Testis (tissue), 3 donors: ENCODE data around the gene CDH4. TPM values are rescaled to one million over a fixed set of nuclear protein-coding genes. Genes with fewer than 3 reads are reported as not detected.
A peak's percentile ranks its signal among the peaks of the same experiment; 100 is the strongest.

ENCODE experiments used
- DNase-seq: peaks from one replicate; pipeline ENCODE4 v3.0.0-alpha.2; 2019
- H3K27ac ChIP-seq, 2 donors: fragments of 200-600 bp; sonication (generic); one replicate each; pipeline ENCODE4 v1.5.1; 2019
- H3K27me3 ChIP-seq: fragments of 200-600 bp; sonication (generic); one replicate; pipeline ENCODE4 v1.5.1; 2019
- H3K36me3 ChIP-seq: fragments of 200-600 bp; sonication (generic); one replicate; pipeline ENCODE4 v1.5.1; 2017; ENCODE audit warnings: low read depth; ENCODE audit errors: missing control alignments
- H3K4me1 ChIP-seq: fragments of 200-600 bp; sonication (generic); one replicate; pipeline ENCODE4 v1.5.1; 2019
- H3K4me3 ChIP-seq, 2 donors: fragments of 200-600 bp; sonication (generic); one replicate each; pipeline ENCODE4 v1.5.1; 2017 to 2019
- H3K9me3 ChIP-seq: fragments of 200-600 bp; sonication (generic); one replicate; pipeline ENCODE4 v1.5.1; 2017
- CTCF ChIP-seq, 3 experiments: fragments of 450-650 bp in 2 of 3; fragments of 200-600 bp in 1 of 3; sonication (generic) in 1 of 3; IDR thresholded peaks; one replicate each; pipeline ENCODE4 v1.5.1; 2016 to 2019; ENCODE audit warnings: antibody characterized with exemption in 3 of 3, mild to moderate bottlenecking in 2 of 3, moderate library complexity in 1 of 3
- POLR2A ChIP-seq: fragments of 450-650 bp; IDR thresholded peaks from one replicate; pipeline ENCODE4 v1.6.1; 2017; ENCODE audit warnings: antibody characterized with exemption, mild to moderate bottlenecking, moderate library complexity
- WGBS, 2 donors: methylation state at CpG; one replicate each; pipeline ENCODE4 v1.1.5; 2018; 5-methylcytosine and 5-hydroxymethylcytosine counted together
- intact Hi-C: fragments of 100-400 bp; cut with DNase I; formaldehyde crosslinking; loops from one replicate; pipeline ENCODE4 v1.15.1; 2023; ENCODE audit warnings: low total_unique reads
- polyA plus RNA-seq: library from polyadenylated mRNA; stranded (reverse); fragments of 350-450 nt; fragmentation: Illumina TruSeq; extraction: RNeasy Lipid Tissue Mini Kit (QIAGEN cat#74804); gene quantifications from one replicate; pipeline ENCODE4 v1.2.3, GENCODE V29; 2014; ENCODE audit warnings: low read depth, low replicate concordance; ENCODE audit not compliant: insufficient read depth
- total RNA-seq, 2 donors: library from RNA; depleted of rRNA; stranded (reverse); fragments of >200 nt; gene quantifications; one replicate each; pipeline ENCODE4 v1.2.3, GENCODE V29; 2016

The CDH4 gene
- total and polyA plus RNA-seq, 3 donors from 2014 or later, result 1.4 to 3.3 (median 1.9) TPM

- Histone ChIP-seq H3K36me3 (no peaks in the 10 kb centered on the region), H3K27me3 (no peaks in the 10 kb centered on the region), H3K9me3 (no peaks in the 10 kb centered on the region), H3K27ac (no peak overlapping the region), H3K4me1 (no peaks in the 10 kb centered on the region), H3K4me3 (no peak overlapping the region)
- intact Hi-C loops, result no loop called here
- TF ChIP-seq POLR2A (no peak), CTCF (IDR thresholded peaks at IDR 0.05) (no peak)
- DNase-seq, result no peak
- WGBS, 2 donors, result 81 to 83% methylated on average over 6 to 8 of the region's 8 CpGs
These were observed 519.8 kb downstream of the CDH4 start for GRCh38 chr20:61771805-61772350.

GRCh38 chr20:61772828-61773631 lies 521.0 kb downstream of the CDH4 start:
- H3K9me3 ChIP-seq, result no peaks in the 10 kb centered on the region
- peak; percentile 37 for DNase-seq
- WGBS, 2 donors, result 70% methylated on average over 32 to 53 of the region's 53 CpGs
- no peaks in the 10 kb centered on the region for H3K36me3 ChIP-seq
- intact Hi-C loops, result no loop called here
- H3K4me3 ChIP-seq, result peak overlapping the region; percentile 41 to 42
- no peak overlapping the region for H3K27ac ChIP-seq
- no peak for TF ChIP-seq CTCF (IDR thresholded peaks at IDR 0.05)
- no peak for TF ChIP-seq POLR2A
- H3K4me1 ChIP-seq, result no peaks in the 10 kb centered on the region
- no peaks in the 10 kb centered on the region for H3K27me3 ChIP-seq

- 61 to 87% methylated on average over 14 of the region's 14 CpGs for WGBS, 2 donors
- Histone ChIP-seq H3K36me3 (no peaks in the 10 kb centered on the region), H3K4me1 (no peaks in the 10 kb centered on the region), H3K27me3 (no peaks in the 10 kb centered on the region), H3K9me3 (no peaks in the 10 kb centered on the region), H3K27ac (no peak overlapping the region), H3K4me3 (no peak overlapping the region)
- intact Hi-C loops, result no loop called here
- DNase-seq, result no peak
- TF ChIP-seq CTCF (IDR thresholded peaks at IDR 0.05) (no peak), POLR2A (no peak)
These were observed 522.0 kb downstream of the CDH4 start for GRCh38 chr20:61773926-61774587.

GRCh38 chr20:61775423-61775822 lies 523.4 kb downstream of the CDH4 start:
- TF ChIP-seq CTCF (IDR thresholded peaks at IDR 0.05) (no peak), POLR2A (no peak)
- no peak overlapping the region for H3K27ac ChIP-seq
- no peak for DNase-seq
- no peaks in the 10 kb centered on the region for H3K4me1 ChIP-seq
- 89% methylated on average over 4 of the region's 4 CpGs for WGBS, 2 donors
- no peak overlapping the region for H3K4me3 ChIP-seq
- H3K9me3 ChIP-seq, result no peaks in the 10 kb centered on the region
- no peaks in the 10 kb centered on the region for H3K36me3 ChIP-seq
- intact Hi-C loops, result no loop called here
- H3K27me3 ChIP-seq, result no peaks in the 10 kb centered on the region
